ENCODE measurements around the gene BRPF1.

Gene BRPF1

DNA sequence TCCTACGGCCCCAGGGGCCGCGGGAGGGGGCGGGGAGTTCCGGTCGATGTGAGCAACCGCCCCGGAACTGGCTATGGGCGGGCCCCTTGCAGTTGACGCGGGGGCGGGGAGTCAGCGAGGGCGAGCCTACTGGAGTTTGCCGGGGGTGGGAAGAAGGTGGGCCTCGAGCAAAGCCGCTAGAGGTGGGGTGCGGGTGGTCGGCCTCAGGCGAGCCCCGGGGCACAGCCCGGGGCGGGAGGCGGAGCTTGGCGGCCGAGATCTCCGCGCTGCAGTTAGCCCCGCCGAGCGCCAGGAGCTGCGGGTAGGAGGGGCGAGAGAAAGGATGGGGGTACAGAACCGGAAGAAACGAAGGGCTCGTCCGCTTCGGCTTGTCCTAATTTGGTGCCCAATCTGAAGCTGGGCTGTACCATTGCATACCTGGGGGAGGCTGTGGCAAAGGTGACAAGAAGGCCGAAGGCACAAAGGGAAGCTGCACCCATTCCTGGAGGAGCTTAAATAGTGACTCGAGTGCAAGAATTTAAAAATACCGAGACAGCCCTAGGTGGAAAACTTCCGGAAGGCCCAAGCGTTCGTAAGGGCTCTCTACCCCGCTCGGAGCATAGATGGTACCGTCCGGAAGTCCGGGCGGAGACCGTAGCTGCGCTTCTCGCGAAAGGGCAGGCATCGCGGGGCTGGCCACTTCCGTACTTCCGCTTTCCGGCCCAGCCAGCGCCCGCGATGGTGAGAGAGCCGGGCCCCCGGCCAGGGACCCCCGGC, 61.0 kb downstream of the BRPF1 start, which contains the start of the genes ARPC4 and TADA3:
Gene ARPC4 (plus strand): TSS at position 678 of the 756 bp plus-strand sequence. CDS start 40 bp downstream, at position 718.
Gene TADA3 (minus strand): TSS at position 69 of the 756 bp plus-strand sequence. CDS start 1,007 bp downstream, outside the sequence.
- DNase-seq, result peak; percentile 88

DNA sequence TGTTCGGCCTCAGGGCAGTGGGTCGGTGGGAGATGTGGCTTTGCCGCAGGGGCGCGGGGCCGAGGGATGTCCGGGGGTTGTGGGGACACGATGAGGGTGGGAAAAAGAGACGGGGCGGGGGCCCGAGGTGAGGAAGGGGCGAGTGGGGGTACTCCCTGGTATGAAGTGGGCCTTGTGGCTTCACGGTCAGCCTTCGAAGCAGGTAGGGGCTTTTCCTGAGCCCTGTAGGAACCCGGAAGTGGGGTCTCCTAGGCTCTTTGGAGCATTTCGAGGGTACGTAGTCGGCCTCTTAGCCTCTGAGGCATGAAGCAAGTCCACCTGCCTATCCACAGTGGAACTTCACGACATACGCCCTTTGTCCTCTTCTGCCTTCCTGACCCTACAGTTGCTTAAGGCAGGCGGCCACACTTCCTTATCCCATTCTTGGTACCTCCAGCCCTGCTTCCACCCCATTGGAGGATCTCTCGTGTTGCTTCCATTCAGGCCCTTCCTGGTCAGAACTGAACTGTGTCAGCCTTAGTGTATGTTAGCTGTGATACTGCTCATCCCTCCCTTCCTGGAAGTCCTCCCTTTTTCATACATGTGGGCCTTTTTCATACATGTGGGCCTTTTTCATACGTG, 61.7 kb downstream of the BRPF1 start:
- DNase-seq, result peak; percentile 23

- DNase-seq, result no peak
These were observed 62.9 kb downstream of the BRPF1 start for GRCh38 chr3:9794400-9794799.

DNA sequence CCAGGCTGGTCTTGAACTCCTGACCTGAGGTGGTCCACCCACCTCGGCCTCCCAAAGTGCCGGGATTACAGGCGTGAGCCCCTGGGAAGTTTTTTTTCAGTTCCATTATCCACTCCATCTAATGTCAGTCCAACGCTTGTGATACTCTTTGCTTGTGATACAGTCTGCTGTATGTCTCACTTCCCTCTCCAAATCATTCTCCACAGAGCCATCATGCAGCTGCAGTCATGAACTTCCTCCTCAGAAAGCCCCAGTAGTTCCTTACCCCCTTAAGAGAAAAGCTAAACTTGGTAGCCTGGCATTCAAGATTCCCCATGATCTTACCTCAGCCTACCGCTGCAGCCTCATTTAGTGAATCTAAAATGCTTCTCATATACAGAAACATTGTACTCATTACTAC, 63.7 kb downstream of the BRPF1 start:
- DNase-seq, result no peak

GRCh38 chr3:9797196-9797945, 65.8 kb downstream of the BRPF1 start:
- DNase-seq, result no peak
